Fibroblast of lung (primary cell): ENCODE data around the gene NEURL1. TPM values are rescaled to one million over a fixed set of nuclear protein-coding genes. Genes with fewer than 3 reads are reported as not detected.

ENCODE experiments used
- DNase-seq, 2 donors: peaks; one replicate each; pipeline versions ENCODE4 v3.0.0 to v3.0.0-alpha.2; 2010; ENCODE audit warnings: low read depth in 2 of 2
- H2AFZ ChIP-seq: 2 replicates; pipeline ENCODE4 v1.5.1; 2012; ENCODE audit warnings: low read length, control low read depth, inconsistent platforms
- H3K27ac ChIP-seq: 2 replicates; pipeline ENCODE4 v1.5.1; 2011; ENCODE audit warnings: low read length, control low read depth; ENCODE audit not compliant: insufficient read depth
- H3K27me3 ChIP-seq: 2 replicates; pipeline ENCODE4 v1.5.1; 2011; ENCODE audit warnings: mild to moderate bottlenecking, low read length; ENCODE audit not compliant: control insufficient read depth, insufficient read depth
- H3K36me3 ChIP-seq: 2 replicates; pipeline ENCODE4 v1.5.1; 2011; ENCODE audit warnings: low read length; ENCODE audit not compliant: control insufficient read depth, insufficient read depth
- H3K4me1 ChIP-seq: 2 replicates; pipeline ENCODE4 v1.5.1; 2011; ENCODE audit warnings: low read length; ENCODE audit not compliant: control insufficient read depth, insufficient read depth; ENCODE audit errors: extremely low read depth
- H3K4me2 ChIP-seq: 2 replicates; pipeline ENCODE4 v1.5.1; 2011; ENCODE audit warnings: low read length, control low read depth; ENCODE audit not compliant: insufficient read depth; ENCODE audit errors: extremely low read depth
- H3K4me3 ChIP-seq, 4 experiments: fragments of 200-600 bp in 1 of 4; sonication (generic) in 1 of 4; replicated peaks in 1 of 4; 2 replicates each; pipeline ENCODE4 v1.5.1; 2011 to 2016; ENCODE audit warnings: low read length in 4 of 4, low read depth in 3 of 4, mild to moderate bottlenecking in 3 of 4, control low read depth in 2 of 4, inconsistent platforms in 1 of 4, mixed read lengths in 1 of 4; ENCODE audit not compliant: insufficient read depth in 1 of 4; ENCODE audit errors: control extremely low read depth in 1 of 4
- H3K79me2 ChIP-seq: 2 replicates; pipeline ENCODE4 v1.5.1; 2012; ENCODE audit warnings: mild to moderate bottlenecking, low read length, inconsistent platforms; ENCODE audit not compliant: control insufficient read depth, insufficient read depth
- H3K9ac ChIP-seq: 2 replicates; pipeline ENCODE4 v1.5.1; 2011; ENCODE audit warnings: mild to moderate bottlenecking, low read length, control low read depth; ENCODE audit not compliant: insufficient read depth
- H3K9me3 ChIP-seq: 2 replicates; pipeline ENCODE4 v1.5.1; 2012; ENCODE audit warnings: low read depth, low read length; ENCODE audit not compliant: control insufficient read depth, insufficient read depth
- H4K20me1 ChIP-seq: 2 replicates; pipeline ENCODE4 v1.5.1; 2011; ENCODE audit warnings: low read length; ENCODE audit not compliant: control insufficient read depth, insufficient read depth; ENCODE audit errors: extremely low read depth
- EZH2 ChIP-seq: IDR thresholded peaks from 2 replicates; pipeline ENCODE4 v1.5.1; 2012; ENCODE audit warnings: low read length, control low read depth, mild to moderate bottlenecking; ENCODE audit errors: missing control alignments
- polyA plus RNA-seq, 2 donors: library from polyadenylated mRNA; depleted of rRNA in 1 of 2; stranded (reverse) in 1 of 2; unstranded in 1 of 2; fragments of >200 nt; gene quantifications; 2 replicates each; pipeline ENCODE4 v1.2.1, GENCODE V29; 2011 to 2012; ENCODE audit warnings: missing spikeins in 1 of 2
- total RNA-seq: library from RNA; depleted of rRNA; stranded (reverse); fragments of >200 nt; gene quantifications from 2 replicates; pipeline ENCODE4 v1.2.1, GENCODE V29; 2014
- TF ChIP-seq, protein P1 (sequence below), 2 donors: IDR thresholded peaks in 1 of 2; conservative IDR thresholded peaks in 1 of 2; 1 replicate in 1 of 2; 2 replicates in 1 of 2; pipeline ENCODE4 v1.5.1; 2011 to 2012; ENCODE audit warnings: low read length in 2 of 2, control low read depth in 1 of 2, inconsistent platforms in 1 of 2, low read depth in 1 of 2, mild to moderate bottlenecking in 1 of 2

The NEURL1 gene
- total and polyA plus RNA-seq, 2 donors (not counting 1 experiment from before 2014, with no cell fraction given), result 0.12 TPM; not detected in 1

DNA sequence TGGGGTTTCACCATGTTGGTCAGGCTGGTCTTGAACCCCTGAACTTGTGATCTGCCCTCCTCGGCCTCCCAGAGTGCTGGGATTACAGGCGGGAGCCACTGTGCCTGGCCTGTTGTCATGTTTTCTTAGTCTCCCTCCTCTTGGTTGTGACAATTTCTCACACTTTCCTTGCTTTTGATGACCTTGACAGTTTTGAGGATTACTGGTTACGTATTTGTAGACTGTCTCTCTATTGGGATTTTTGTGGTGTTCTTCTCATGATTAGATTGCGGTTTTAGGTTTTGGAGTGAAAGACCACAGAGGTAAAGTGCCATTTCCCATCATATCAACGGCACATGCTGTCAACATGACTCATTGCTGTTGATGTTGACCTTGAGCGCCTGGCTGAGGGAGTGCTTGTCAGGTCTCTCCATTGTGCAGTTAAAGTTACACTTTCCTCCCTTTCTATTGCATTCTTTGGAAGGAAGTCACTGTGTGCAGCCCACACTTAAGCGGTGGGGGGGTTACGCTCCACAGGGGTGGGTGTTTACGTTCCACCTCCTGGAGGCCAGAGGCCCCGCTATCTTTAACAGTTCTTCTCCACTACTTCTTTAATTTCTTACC, 10.8 kb downstream of the NEURL1 start:
- H3K9me3 ChIP-seq, result no peaks in the 10 kb centered on the region
- no peaks in the 10 kb centered on the region for H3K36me3 ChIP-seq
- H4K20me1 ChIP-seq, result no peaks in the 10 kb centered on the region
- H3K9ac ChIP-seq, result no peak overlapping the region
- peaks cover 30% of the 10 kb centered on the region for H3K27me3 ChIP-seq
- no peak overlapping the region for H3K27ac ChIP-seq
- H3K4me3 ChIP-seq, result no peak overlapping the region
- H2AFZ ChIP-seq, result no peak overlapping the region
- no peaks in the 10 kb centered on the region for H3K79me2 ChIP-seq
- H3K4me2 ChIP-seq, result no peak overlapping the region
- DNase-seq, result peak; percentile 84 to 98
- no peak for TF ChIP-seq EZH2
- TF ChIP-seq, protein P1, sequence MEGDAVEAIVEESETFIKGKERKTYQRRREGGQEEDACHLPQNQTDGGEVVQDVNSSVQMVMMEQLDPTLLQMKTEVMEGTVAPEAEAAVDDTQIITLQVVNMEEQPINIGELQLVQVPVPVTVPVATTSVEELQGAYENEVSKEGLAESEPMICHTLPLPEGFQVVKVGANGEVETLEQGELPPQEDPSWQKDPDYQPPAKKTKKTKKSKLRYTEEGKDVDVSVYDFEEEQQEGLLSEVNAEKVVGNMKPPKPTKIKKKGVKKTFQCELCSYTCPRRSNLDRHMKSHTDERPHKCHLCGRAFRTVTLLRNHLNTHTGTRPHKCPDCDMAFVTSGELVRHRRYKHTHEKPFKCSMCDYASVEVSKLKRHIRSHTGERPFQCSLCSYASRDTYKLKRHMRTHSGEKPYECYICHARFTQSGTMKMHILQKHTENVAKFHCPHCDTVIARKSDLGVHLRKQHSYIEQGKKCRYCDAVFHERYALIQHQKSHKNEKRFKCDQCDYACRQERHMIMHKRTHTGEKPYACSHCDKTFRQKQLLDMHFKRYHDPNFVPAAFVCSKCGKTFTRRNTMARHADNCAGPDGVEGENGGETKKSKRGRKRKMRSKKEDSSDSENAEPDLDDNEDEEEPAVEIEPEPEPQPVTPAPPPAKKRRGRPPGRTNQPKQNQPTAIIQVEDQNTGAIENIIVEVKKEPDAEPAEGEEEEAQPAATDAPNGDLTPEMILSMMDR (conservative IDR thresholded peaks at IDR 0.05 in 1 of 2, IDR thresholded peaks at IDR 0.05 in 1 of 2; ENCODE audit: low read depth in 1 of 2, low read length in 2 of 2), result no peak
- H3K4me1 ChIP-seq, result no peaks in the 10 kb centered on the region

- H3K4me1 ChIP-seq, result no peaks in the 10 kb centered on the region
- no peak for DNase-seq
- no peaks in the 10 kb centered on the region for H3K36me3 ChIP-seq
- H3K9me3 ChIP-seq, result no peaks in the 10 kb centered on the region
- no peaks in the 10 kb centered on the region for H3K79me2 ChIP-seq
- H3K4me2 ChIP-seq, result no peak overlapping the region
- peaks cover 21% of the 10 kb centered on the region for H3K27me3 ChIP-seq
- H3K9ac ChIP-seq, result no peak overlapping the region
- no peak for TF ChIP-seq EZH2
- TF ChIP-seq, protein P1 (conservative IDR thresholded peaks at IDR 0.05 in 1 of 2, IDR thresholded peaks at IDR 0.05 in 1 of 2; ENCODE audit: low read depth in 1 of 2, low read length in 2 of 2), result no peak
- H3K4me3 ChIP-seq, result no peak overlapping the region
- no peaks in the 10 kb centered on the region for H4K20me1 ChIP-seq
- H2AFZ ChIP-seq, result no peak overlapping the region
- H3K27ac ChIP-seq, result no peak overlapping the region
These were observed 12.6 kb downstream of the NEURL1 start for GRCh38 chr10:103506061-103506460.

DNA sequence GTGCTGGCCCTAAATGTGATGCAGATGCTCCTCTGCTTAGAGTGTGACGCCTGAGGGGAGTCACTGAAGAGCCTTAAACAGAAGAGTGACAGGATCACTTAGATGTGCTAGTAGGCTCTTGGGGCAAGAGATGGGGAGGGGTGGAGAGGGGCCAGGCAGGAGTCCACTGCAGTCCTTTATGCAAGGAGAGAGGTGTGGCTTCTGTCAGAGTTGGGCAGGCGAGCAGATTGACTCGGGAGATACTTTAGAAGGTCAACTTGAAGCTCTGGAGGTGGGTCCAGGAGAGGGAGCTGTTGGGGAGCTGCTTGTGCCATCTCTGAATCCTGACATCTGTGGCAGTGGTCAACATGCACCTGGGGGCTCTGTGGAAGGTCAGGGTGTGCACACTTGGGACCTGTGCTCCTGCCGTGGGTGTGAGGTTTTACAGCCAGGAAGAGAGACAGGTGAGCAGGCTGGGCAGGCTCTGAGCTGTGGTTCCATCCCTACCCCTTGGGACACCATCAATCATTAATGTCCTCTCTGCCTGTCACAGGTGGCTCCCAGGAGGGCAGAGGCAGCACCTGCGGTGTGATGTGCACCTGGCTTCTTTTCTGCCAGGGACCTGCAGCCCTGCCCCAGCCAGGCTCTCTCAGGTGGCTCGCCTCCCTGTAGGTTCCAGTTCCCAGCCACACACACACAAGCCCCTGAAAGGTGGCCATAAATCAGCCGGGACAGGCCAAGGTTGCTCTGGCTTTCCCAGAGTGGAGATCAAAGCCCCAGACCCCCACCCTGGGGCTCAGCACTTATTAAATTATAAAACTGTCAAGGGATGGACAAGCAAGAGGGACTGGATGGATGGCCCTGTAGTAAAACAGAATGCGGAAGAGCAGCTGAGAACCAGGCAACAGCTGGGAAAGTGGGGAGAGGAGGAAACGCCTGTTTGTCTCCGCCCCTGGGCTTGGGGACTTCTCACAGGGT, 14.0 kb downstream of the NEURL1 start:
- DNase-seq, result no peak
- TF ChIP-seq, protein P1 (conservative IDR thresholded peaks at IDR 0.05 in 1 of 2, IDR thresholded peaks at IDR 0.05 in 1 of 2; ENCODE audit: low read depth in 1 of 2, low read length in 2 of 2), result no peak
- TF ChIP-seq EZH2, result no peak
- Histone ChIP-seq H3K27ac (no peak overlapping the region), H3K36me3 (no peaks in the 10 kb centered on the region), H3K9me3 (no peaks in the 10 kb centered on the region), H3K79me2 (no peaks in the 10 kb centered on the region), H3K4me3 (no peak overlapping the region), H3K27me3 (peaks cover 22% of the 10 kb centered on the region), H3K9ac (no peak overlapping the region), H3K4me2 (no peak overlapping the region), H3K4me1 (no peaks in the 10 kb centered on the region), H4K20me1 (no peaks in the 10 kb centered on the region), H2AFZ (no peak overlapping the region)
